GM19467 (cell line): ENCODE measurements around the gene EXOC3.
A peak's percentile ranks its signal among the peaks of the same experiment; 100 is the strongest.

Experiments used
- ATAC-seq: cut with Tn5 transposase; IDR thresholded peaks from one replicate; pipeline ENCODE4 v1.9.1; 2021; ENCODE audit warnings: mild to moderate bottlenecking, moderate library complexity; ENCODE audit not compliant: unreplicated experiment

EXOC3 gene

GRCh38 chr5:424301-425110, 18.5 kb upstream of the EXOC3 start:
- ATAC-seq: peak; percentile 76

- no peak for ATAC-seq
These were observed 17.3 kb upstream of the EXOC3 start for GRCh38 chr5:425714-426113.

- ATAC-seq: no peak
These were observed 16.5 kb upstream of the EXOC3 start for GRCh38 chr5:426392-426976.

- no peak for ATAC-seq
These were observed 15.4 kb upstream of the EXOC3 start for GRCh38 chr5:427415-428087.

GRCh38 chr5:428219-428618, 14.8 kb upstream of the EXOC3 start:
- no peak for ATAC-seq

- ATAC-seq: no peak
These were observed 14.1 kb upstream of the EXOC3 start for GRCh38 chr5:428754-429452.

GRCh38 chr5:429453-430188, 13.4 kb upstream of the EXOC3 start:
- ATAC-seq: no peak

GRCh38 chr5:430214-430925, 12.6 kb upstream of the EXOC3 start:
- no peak for ATAC-seq

- ATAC-seq: peak; percentile 55
These were observed 11.8 kb upstream of the EXOC3 start for GRCh38 chr5:431001-431710.

- no peak for ATAC-seq
These were observed 11.3 kb upstream of the EXOC3 start for GRCh38 chr5:431711-432050.

- ATAC-seq: no peak
These were observed 10.6 kb upstream of the EXOC3 start for GRCh38 chr5:432201-432927.

GRCh38 chr5:432928-433791, 9.8 kb upstream of the EXOC3 start:
- ATAC-seq: no peak

- ATAC-seq: no peak
These were observed 9.1 kb upstream of the EXOC3 start for GRCh38 chr5:433836-434235.

- no peak for ATAC-seq
These were observed 8.4 kb upstream of the EXOC3 start for GRCh38 chr5:434443-435146.

GRCh38 chr5:435156-435790, 7.7 kb upstream of the EXOC3 start:
- ATAC-seq: no peak

- ATAC-seq: no peak
These were observed 6.9 kb upstream of the EXOC3 start for GRCh38 chr5:435961-436640.

- no peak for ATAC-seq
These were observed 6.4 kb upstream of the EXOC3 start for GRCh38 chr5:436641-436975.
